Kidney (tissue), 14 donors: Measurements from ENCODE around the gene THOC6. TPM values are rescaled to one million over a fixed set of nuclear protein-coding genes. Genes with fewer than 3 reads are reported as not detected.

Experiments
- DNase-seq, 5 donors: peaks; one replicate each; pipeline ENCODE4 v3.0.0-alpha.2; 2013 to 2020
- FAIRE-seq: peaks from 2 replicates; lab custom pipeline; 2012; peaks lifted over from hg19 to GRCh38; lab: Jason Lieb, UNC
- H3K27ac ChIP-seq, 2 donors: one replicate each; pipeline ENCODE4 v1.7.0; 2013; ENCODE audit warnings: low read depth in 2 of 2, low read length in 2 of 2, inconsistent platforms in 1 of 2
- H3K27me3 ChIP-seq: one replicate; pipeline ENCODE4 v1.7.1; 2013; ENCODE audit warnings: low read length, inconsistent platforms; ENCODE audit not compliant: control insufficient read depth, insufficient read depth
- H3K36me3 ChIP-seq, 3 donors: one replicate each; pipeline versions ENCODE4 v1.7.0 to v1.7.1; 2013; ENCODE audit warnings: low read length in 3 of 3, control low read depth in 1 of 3, inconsistent platforms in 1 of 3; ENCODE audit not compliant: insufficient read depth in 3 of 3, control insufficient read depth in 2 of 3
- H3K4me1 ChIP-seq, 3 donors: one replicate each; pipeline versions ENCODE4 v1.7.0 to v1.7.1; 2013; ENCODE audit warnings: low read length in 3 of 3, inconsistent platforms in 1 of 3, low read depth in 1 of 3; ENCODE audit not compliant: control insufficient read depth in 2 of 3, insufficient read depth in 2 of 3
- H3K4me3 ChIP-seq, 3 donors: one replicate each; pipeline versions ENCODE4 v1.7.0 to v1.8.1; 2013; ENCODE audit warnings: low read length in 3 of 3, control low read depth in 1 of 3, inconsistent platforms in 1 of 3
- H3K9ac ChIP-seq, 3 donors: one replicate each; pipeline versions ENCODE4 v1.7.0 to v1.7.1; 2013; ENCODE audit warnings: low read length in 3 of 3, control low read depth in 1 of 3, inconsistent platforms in 1 of 3
- H3K9me3 ChIP-seq, 3 donors: one replicate each; pipeline versions ENCODE4 v1.7.0 to v1.7.1; 2013; ENCODE audit warnings: low read length in 3 of 3, control low read depth in 1 of 3, inconsistent platforms in 1 of 3; ENCODE audit not compliant: control insufficient read depth in 2 of 3, insufficient read depth in 1 of 3
- CTCF ChIP-seq: IDR thresholded peaks from 3 replicates; pipeline ENCODE4 v1.5.1; 2012; ENCODE audit warnings: mild to moderate bottlenecking, moderate library complexity, borderline replicate concordance; ENCODE audit not compliant: insufficient read depth; ENCODE audit errors: extremely low read depth
- intact Hi-C: fragments of 100-400 bp; cut with DNase I; formaldehyde crosslinking; loops from one replicate; pipeline ENCODE4 v1.11.1; 2022
- polyA plus RNA-seq: library from polyadenylated mRNA; stranded (reverse); fragments of 350-450 nt; fragmentation: Illumina TruSeq; extraction: RNeasy Lipid Tissue Mini Kit (QIAGEN cat#74804); gene quantifications from one replicate; pipeline ENCODE4 v1.2.3, GENCODE V29; 2014; ENCODE audit warnings: low read depth, low replicate concordance; ENCODE audit not compliant: insufficient read depth
- total RNA-seq: library from RNA; stranded (reverse); fragmentation: NEBNext Ultra II Directional; extraction: Animal tissue kit (Norgen Biotek cat#: 25700); gene quantifications from one replicate; pipeline ENCODE4 v1.2.1, GENCODE V29; 2021
- donor health status: control.
- donor health status: control.
- donor health status: control.
- donor health status: control.
- donor health status: control.
- donor health status: DM: yes; HTN: yes; CAD: no.
- donor health status: Normal renal cell carcinoma (clear cell type).

THOC6 gene
- total and polyA plus RNA-seq, 2 donors from 2014 or later: 21.2 to 26.1 TPM

- H3K9ac ChIP-seq: peak overlapping the region in 1 of 3 donors; percentile 19
- intact Hi-C loops: no loop called here
Measured at GRCh38 chr16:3009568-3010390, 14.1 kb upstream of the THOC6 start.

GRCh38 chr16:3010510-3010909 lies 13.3 kb upstream of the THOC6 start:
- TF ChIP-seq CTCF: no peak
- Histone ChIP-seq H3K27ac (peak overlapping the region in 1 of 2 donors; percentile 74), H3K9ac (no peak overlapping the region), H3K36me3 (no peaks in the 10 kb centered on the region), H3K4me3 (no peak overlapping the region), H3K27me3 (peaks cover 5% of the 10 kb centered on the region), H3K9me3 (no peaks in the 10 kb centered on the region), H3K4me1 (peaks cover 0 to 3% (median 0%) of the 10 kb centered on the region in 3 donors)
- DNase-seq (no peak), FAIRE-seq (no peak)
- intact Hi-C loops: no loop called here

More at GRCh38 chr16:3009568-3010390, 14.1 kb upstream of the THOC6 start:
- Histone ChIP-seq H3K9me3 (no peaks in the 10 kb centered on the region), H3K27me3 (peaks cover 5% of the 10 kb centered on the region), H3K36me3 (no peaks in the 10 kb centered on the region), H3K27ac (peak overlapping the region in 1 of 2 donors; percentile 74), H3K4me3 (no peak overlapping the region), H3K4me1 (peaks cover 0 to 3% (median 0%) of the 10 kb centered on the region in 3 donors)
- no peak for TF ChIP-seq CTCF
- no peak for FAIRE-seq
- peak; percentile 88 to 95 (median 93) for DNase-seq

GRCh38 chr16:3012246-3012645 lies 11.6 kb upstream of the THOC6 start:
- H3K36me3 ChIP-seq: no peaks in the 10 kb centered on the region
- H3K4me3 ChIP-seq: no peak overlapping the region
- intact Hi-C loops: no loop called here
- H3K9ac ChIP-seq: no peak overlapping the region
- H3K9me3 ChIP-seq: no peaks in the 10 kb centered on the region
- H3K4me1 ChIP-seq: peaks cover 0 to 3% (median 0%) of the 10 kb centered on the region in 3 donors
- DNase-seq (peak in 4 of 5 donors; percentile 91 to 92 (median 92)), FAIRE-seq (no peak)
- peaks cover 5% of the 10 kb centered on the region for H3K27me3 ChIP-seq
- no peak overlapping the region for H3K27ac ChIP-seq
- no peak for TF ChIP-seq CTCF
